HG03521 (cell line): ENCODE results near the gene UXS1.
"Not testable (repeated sequence)": the region's sequence is repeated elsewhere in the genome, so short reads cannot be mapped to it uniquely, and the experiment has no call there.

Experiments
- ATAC-seq: cut with Tn5 transposase; IDR thresholded peaks from one replicate; pipeline ENCODE4 v1.9.1; 2021; ENCODE audit warnings: mild to moderate bottlenecking, moderate library complexity; ENCODE audit not compliant: unreplicated experiment

The UXS1 gene

GRCh38 chr2:106193977-106194778 lies at the start of gene UXS1:
Gene UXS1 (minus strand): TSS chr2:106194301. CDS start chr2:106194241, 60 bp downstream.
- peak; percentile 72 for ATAC-seq

GRCh38 chr2:106239491-106239890 lies 45.4 kb upstream of the UXS1 start:
- ATAC-seq: not testable (repeated sequence)

- ATAC-seq: not testable (repeated sequence)
Measured at GRCh38 chr2:106235392-106235791, 41.3 kb upstream of the UXS1 start.

DNA sequence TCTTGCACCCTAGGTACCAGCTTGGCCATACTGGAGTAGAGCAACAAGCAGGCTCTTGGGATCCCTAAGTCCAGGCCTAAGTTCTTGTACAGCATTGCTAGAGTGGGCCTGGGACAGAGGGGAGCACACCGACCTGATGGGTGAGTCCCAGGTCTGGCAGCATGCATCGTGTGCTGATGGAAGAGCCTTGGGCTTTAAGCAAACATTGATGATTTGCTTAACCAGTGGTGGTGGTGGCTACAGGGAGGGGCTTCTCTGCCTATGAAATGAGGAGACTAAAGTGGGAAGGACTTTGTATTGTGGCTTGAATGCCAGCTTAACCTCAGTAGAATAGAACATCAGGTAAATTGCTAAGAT lies 39.2 kb upstream of the UXS1 start:
- ATAC-seq: no peak

- ATAC-seq: no peak
Measured at GRCh38 chr2:106232638-106233349, 38.7 kb upstream of the UXS1 start.

DNA sequence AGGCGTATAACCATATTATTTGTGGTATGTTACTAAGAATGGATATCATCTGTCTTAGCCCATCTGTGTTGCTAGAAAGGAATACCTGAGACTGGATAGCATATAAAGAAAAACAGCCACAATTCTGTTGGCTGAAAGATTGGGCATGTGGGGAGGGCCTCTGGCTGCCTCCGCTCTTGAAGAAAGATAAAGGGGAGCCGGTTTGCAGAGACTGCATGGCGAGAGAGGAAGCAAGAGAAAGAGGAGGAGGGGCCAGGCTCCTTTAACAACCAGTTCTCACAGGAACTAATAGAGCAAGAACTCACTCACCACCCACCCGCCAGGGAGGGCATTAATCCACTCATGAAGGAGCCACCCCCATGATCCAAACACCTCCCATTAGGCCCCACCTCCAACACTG lies 29.2 kb upstream of the UXS1 start:
- no peak for ATAC-seq

GRCh38 chr2:106222057-106222456 lies 28.0 kb upstream of the UXS1 start:
- ATAC-seq: not testable (repeated sequence)

DNA sequence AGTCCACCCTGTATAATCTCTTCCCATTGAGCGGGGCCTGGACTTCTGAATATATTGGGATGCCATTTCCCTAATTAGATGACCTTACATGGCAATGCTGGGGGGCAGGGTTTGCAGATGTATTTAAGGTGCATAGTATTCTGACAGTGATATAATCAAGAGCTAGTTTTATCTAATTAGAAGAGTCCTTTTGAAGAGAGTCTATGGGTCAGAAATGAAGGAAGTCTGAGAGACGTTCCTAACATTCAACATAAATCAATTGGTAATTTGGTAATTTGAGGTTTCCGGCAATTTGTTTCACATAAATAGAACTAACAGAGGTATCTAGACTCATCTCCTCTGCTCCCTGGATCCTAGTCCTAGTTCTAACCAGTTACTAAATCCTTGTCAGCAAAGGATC lies 25.7 kb upstream of the UXS1 start:
- ATAC-seq: no peak

- ATAC-seq: not testable (repeated sequence)
Measured at GRCh38 chr2:106219157-106219556, 25.1 kb upstream of the UXS1 start.

GRCh38 chr2:106208874-106209273 lies 14.8 kb upstream of the UXS1 start:
- ATAC-seq: no peak

DNA sequence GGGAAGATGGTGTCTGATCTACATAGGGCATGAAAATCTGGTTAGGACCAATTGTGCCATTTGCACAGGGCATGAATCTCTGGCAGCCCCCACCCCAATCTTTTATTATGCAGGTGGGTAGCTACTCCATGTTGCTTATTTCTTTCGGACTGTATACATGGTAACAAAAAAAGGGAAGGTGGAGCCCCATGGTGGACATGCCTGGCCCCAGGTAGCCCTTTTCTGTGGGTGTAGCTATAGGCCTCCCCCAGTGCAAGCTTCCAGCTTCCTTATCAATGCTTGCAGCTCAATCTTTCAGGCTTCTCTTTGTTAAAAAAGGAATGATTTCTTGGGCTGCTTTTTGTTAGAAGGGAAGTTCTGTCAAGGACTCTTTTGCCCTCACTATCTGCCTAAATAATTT lies 14.3 kb upstream of the UXS1 start:
- ATAC-seq: no peak

DNA sequence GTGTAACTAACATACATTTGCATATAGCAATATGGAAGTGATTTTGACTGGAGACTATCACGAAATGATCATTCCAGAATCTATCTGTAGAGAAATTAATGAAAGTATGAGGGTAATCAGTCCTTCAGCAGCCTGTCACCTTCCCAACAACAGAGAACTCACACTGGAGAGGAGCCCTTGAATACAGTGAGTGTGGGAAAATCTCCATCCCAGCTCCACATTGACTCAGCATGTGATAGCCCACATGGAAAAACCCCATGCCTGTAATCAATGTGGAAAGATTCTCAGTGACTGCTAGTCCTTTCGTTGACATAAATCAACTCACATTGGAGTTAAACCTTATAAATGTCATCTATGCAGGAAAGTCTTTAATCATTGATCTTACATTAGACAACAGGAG lies 13.1 kb upstream of the UXS1 start:
- no peak for ATAC-seq

GRCh38 chr2:106205488-106205887 lies 11.4 kb upstream of the UXS1 start:
- no peak for ATAC-seq

DNA sequence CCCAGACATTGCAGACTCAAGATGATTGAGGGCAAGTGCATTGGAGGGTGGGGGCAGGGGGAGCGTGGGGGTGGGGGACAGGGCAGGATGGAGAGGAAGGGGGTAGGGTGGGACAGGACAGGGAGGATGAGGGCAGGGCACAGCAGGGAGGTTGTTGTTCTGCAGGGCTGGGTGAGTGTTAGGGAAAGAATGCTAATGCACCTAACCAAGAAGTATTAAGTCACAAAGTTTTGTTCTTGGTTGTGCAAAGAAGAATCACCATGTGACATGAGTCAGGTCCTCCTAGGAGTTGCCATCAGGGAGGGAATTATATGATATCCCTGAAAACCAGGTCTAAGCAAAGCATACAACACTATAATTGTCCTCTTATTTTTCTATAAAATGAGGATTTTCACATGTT lies 10.4 kb upstream of the UXS1 start:
- not testable (repeated sequence) for ATAC-seq

GRCh38 chr2:106201661-106202060 lies 7.6 kb upstream of the UXS1 start:
- no peak for ATAC-seq

DNA sequence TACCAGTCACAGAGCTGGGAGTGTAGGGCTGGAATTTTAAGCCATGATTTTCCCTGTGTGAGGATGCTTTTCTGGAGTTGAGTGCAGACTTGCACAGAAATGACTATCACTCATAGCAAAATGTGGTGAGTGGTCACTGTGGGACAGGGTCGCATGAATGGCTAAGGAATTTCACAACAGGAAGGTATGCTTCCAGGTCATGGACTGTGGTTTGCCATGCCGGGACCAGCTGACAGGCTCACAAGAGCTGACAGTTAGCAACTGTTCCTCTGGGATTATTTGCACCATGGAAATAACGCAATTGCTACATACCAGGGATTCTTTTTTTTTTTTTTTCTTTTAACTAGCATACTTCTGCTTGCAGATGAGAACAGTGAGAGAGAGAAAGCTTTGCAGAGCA lies 3.8 kb upstream of the UXS1 start:
- ATAC-seq: no peak

GRCh38 chr2:106195981-106196380 lies 1.9 kb upstream of the UXS1 start:
- no peak for ATAC-seq

GRCh38 chr2:106195456-106195855 lies 1.4 kb upstream of the UXS1 start:
- no peak for ATAC-seq

DNA sequence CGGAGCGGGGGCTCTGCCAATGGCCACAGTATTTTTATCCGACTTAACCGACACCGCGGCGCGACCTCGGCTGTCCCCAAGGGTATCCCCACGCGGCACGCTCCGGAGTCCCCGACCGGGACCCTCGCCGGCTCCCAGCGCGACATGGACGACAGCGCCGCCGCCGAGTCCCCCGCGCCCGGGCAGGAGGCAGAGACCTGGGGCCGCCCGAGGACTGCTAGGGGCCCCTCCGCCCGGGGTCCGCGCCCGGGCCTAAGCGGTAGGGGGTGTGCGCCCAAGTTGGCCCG lies 468 bp downstream of the UXS1 start:
- ATAC-seq: no peak

DNA sequence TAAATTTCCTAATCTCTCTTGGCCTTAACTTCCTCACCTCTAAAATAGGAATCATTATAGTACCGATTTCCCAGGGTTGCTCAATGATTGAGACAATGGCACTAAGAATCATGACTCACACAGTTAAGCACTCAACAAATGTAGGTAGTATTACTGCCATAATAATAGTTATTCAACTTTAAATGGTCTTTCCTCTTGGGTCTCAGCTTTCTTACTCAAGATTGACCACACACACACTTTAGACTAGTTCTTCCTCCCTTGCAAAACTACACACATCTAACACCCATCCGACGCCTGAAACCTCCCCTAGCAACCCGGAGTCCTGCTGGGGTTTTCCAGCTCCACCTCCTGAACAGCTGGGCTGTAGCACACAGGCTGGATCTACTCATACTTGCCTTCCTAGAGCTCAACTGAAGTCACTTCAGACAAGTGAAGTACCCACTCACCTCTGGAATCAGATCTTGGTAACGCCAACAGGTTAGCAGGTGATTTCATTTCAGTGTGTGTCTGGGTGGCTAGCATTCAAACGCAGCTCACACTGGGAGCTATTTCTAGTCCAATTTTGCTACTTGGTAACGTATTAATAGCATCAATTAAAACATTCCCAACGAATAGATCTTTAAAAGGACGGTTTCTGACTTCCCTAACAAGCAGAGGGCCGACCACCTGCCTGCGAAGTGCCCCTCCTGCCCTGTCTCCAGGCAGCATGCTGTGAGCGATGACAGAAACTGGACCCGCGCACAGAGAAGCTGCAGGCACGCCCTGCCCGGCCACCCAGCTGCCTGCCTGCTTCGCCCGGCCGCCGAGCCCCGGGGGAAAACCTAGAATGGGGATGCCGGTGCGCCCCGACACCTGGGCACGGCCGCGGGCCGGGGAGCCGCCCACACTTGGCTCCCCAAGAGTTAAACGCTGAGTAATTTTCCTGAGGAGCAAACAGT lies 1.1 kb downstream of the UXS1 start:
- ATAC-seq: peak; percentile 32

DNA sequence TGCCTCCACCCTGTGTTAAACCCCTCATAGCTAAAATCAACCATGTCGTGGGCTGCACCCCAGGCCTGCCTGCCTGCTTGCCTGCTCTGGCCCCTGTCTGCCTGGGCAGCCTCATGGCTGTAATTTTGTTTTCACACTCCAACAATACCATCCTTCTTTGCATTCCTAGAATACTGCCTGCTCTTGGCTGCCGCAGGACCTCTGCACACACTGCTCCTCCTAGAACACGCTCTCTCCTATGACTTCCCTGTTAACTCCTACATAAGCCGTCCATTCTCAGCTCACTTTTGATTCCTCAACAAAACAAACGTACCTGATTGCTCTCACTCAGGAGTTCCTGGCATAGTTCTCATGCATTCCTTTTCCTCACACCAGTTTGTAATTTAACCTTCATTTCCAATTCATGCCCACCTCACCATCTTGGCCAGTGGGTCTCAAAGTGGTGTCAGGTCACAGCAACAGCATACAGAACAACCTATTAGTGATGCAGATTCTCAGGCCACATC lies 2.5 kb downstream of the UXS1 start:
- no peak for ATAC-seq
